GM12878 (cell line): Measurements from ENCODE around the gene TSC22D1. TPM values are rescaled to one million over a fixed set of nuclear protein-coding genes. Genes with fewer than 3 reads are reported as not detected.

ENCODE experiments used
- ATAC-seq: fragments of 200-7000 bp; cut with Tn5 transposase; 3 replicates; pipeline ENCODE4 v1.9.1; 2020; ENCODE audit warnings: mild to moderate bottlenecking, moderate library complexity
- BruUV-seq: library from RNA; stranded (reverse); fragments of 400-500 nt; replicated peaks from 2 replicates; lab custom pipeline; 2021; lab: Mats Ljungman, UMichigan
- CTCF ChIA-PET: fragments of 300-600 bp; sonication (Branson Sonifier 250); formaldehyde crosslinking; extraction: SDS; loops from one replicate; lab custom pipeline; 2021; ENCODE audit warnings: inconsistent platforms; lab: Yijun Ruan, JAX
- POLR2A ChIA-PET: fragments of 350-600 bp; formaldehyde crosslinking; extraction: SDS; loops from one replicate; lab custom pipeline; 2021; ENCODE audit warnings: inconsistent platforms; lab: Charles Lee
- RAD21 ChIA-PET: fragments of 300-600 bp; sonication (Branson Sonifier 250); formaldehyde crosslinking; loops from one replicate; lab custom pipeline; 2023; ENCODE audit warnings: antibody characterized with exemption; ENCODE audit not compliant: unreplicated experiment; lab: Charles Lee
- SMC1A ChIA-PET: fragments of 300-600 bp; sonication (Branson Sonifier 250); formaldehyde crosslinking; loops from one replicate; lab custom pipeline; 2023; ENCODE audit not compliant: unreplicated experiment, uncharacterized antibody; lab: Charles Lee
- DNase-seq: peaks from one replicate; pipeline ENCODE4 v3.0.0-alpha.2; 2011; ENCODE audit warnings: low read depth, low spot score
- FAIRE-seq: peaks from 3 replicates; lab custom pipeline; 2011; peaks lifted over from hg19 to GRCh38; lab: Jason Lieb, UNC
- H2AFZ ChIP-seq: 2 replicates; pipeline ENCODE4 v1.6.0; 2011; ENCODE audit warnings: low read depth, low read length, control low read depth; ENCODE audit not compliant: control insufficient read depth
- H3K27ac ChIP-seq: 2 replicates; pipeline ENCODE4 v1.5.1; 2011; ENCODE audit warnings: control low read depth; ENCODE audit not compliant: control insufficient read depth, insufficient read depth
- H3K27me3 ChIP-seq, 2 experiments: replicated peaks in 1 of 2; 2 replicates each; pipeline versions ENCODE4 v1.6.0 to v1.6.1; 2011; ENCODE audit warnings: low read length in 1 of 2; ENCODE audit not compliant: control insufficient read depth in 2 of 2, insufficient read depth in 2 of 2
- H3K36me3 ChIP-seq, 2 experiments: 2 replicates each; pipeline ENCODE4 v1.5.1; 2011; ENCODE audit warnings: low read length in 1 of 2; ENCODE audit not compliant: control insufficient read depth in 2 of 2, insufficient read depth in 2 of 2
- H3K4me1 ChIP-seq: 2 replicates; pipeline ENCODE4 v1.6.1; 2011; ENCODE audit warnings: mild to moderate bottlenecking, low read length, moderate library complexity, mixed read lengths; ENCODE audit not compliant: control insufficient read depth, insufficient read depth
- H3K4me2 ChIP-seq: 2 replicates; pipeline ENCODE4 v1.6.0; 2011; ENCODE audit warnings: control low read depth; ENCODE audit not compliant: control insufficient read depth, insufficient read depth
- H3K4me3 ChIP-seq: fragments of 200-600 bp; sonication (generic); 2 replicates; pipeline ENCODE4 v1.5.1; 2016
- H3K79me2 ChIP-seq: 2 replicates; pipeline ENCODE4 v1.6.0; 2011; ENCODE audit warnings: low read length; ENCODE audit not compliant: control insufficient read depth, insufficient read depth
- H3K9ac ChIP-seq: 2 replicates; pipeline ENCODE4 v1.8.0; 2011; ENCODE audit warnings: low read length, control low read depth, mixed read lengths; ENCODE audit not compliant: control insufficient read depth, insufficient read depth
- H3K9me3 ChIP-seq: replicated peaks from 3 replicates; pipeline ENCODE4 v1.5.1; 2011; ENCODE audit warnings: mild to moderate bottlenecking, low read length; ENCODE audit not compliant: control insufficient read depth, insufficient read depth
- H4K20me1 ChIP-seq: 2 replicates; pipeline ENCODE4 v1.6.0; 2011; ENCODE audit not compliant: control insufficient read depth, insufficient read depth
- ATF7 ChIP-seq: fragments of 450-650 bp; IDR thresholded peaks from 2 replicates; pipeline ENCODE4 v1.6.1; 2016; ENCODE audit warnings: low read depth, mild to moderate bottlenecking
- EP300 ChIP-seq, 2 experiments: fragments of 150-350 bp in 1 of 2; IDR thresholded peaks; 2 replicates each; pipeline ENCODE4 v1.6.1; 2011 to 2012; ENCODE audit warnings: low read depth in 2 of 2, low read length in 2 of 2, borderline replicate concordance in 1 of 2, improper control_type of control experiment in 1 of 2, inconsistent platforms in 1 of 2; ENCODE audit not compliant: control insufficient read depth in 1 of 2
- FOS ChIP-seq: IDR thresholded peaks from 3 replicates; pipeline ENCODE4 v1.6.1; 2011; ENCODE audit warnings: borderline replicate concordance; ENCODE audit not compliant: insufficient read length; ENCODE audit errors: extremely low read depth
- IRF5 ChIP-seq: fragments of 450-650 bp; IDR thresholded peaks from 2 replicates; pipeline ENCODE4 v1.6.1; 2017; ENCODE audit warnings: borderline replicate concordance
- JUNB ChIP-seq: IDR thresholded peaks from 2 replicates; pipeline ENCODE4 v1.6.1; 2016; ENCODE audit warnings: antibody characterized with exemption, mild to moderate bottlenecking
- NR2F1 ChIP-seq: fragments of 450-650 bp; conservative IDR thresholded peaks from 2 replicates; pipeline ENCODE4 v1.6.1; 2017; ENCODE audit warnings: mild to moderate bottlenecking
- WGBS: methylation state at CpG from one replicate; pipeline ENCODE4 v1.1.6; 2016; ENCODE audit warnings: low lambda C conversion rate; ENCODE audit not compliant: insufficient replicate concordance, insufficient coverage; ENCODE audit errors: missing lambda C conversion rate; 5-methylcytosine and 5-hydroxymethylcytosine counted together
- in situ Hi-C: fragments of 300-500 bp; cut with MboI; formaldehyde crosslinking; loops from 9 replicates; pipeline ENCODE4 v1.14.3; 2018; ENCODE audit warnings: mixed read lengths
- intact Hi-C: fragments of 100-400 bp; cut with micrococcal nuclease; formaldehyde crosslinking; loops from one replicate; pipeline ENCODE4 v1.14.2; 2022; ENCODE audit not compliant: unreplicated experiment
- polyA plus RNA-seq, 11 experiments: library from polyadenylated mRNA; depleted of rRNA in 4 of 11; unstranded in 6 of 11; stranded (reverse) in 5 of 11; fragments of >200 nt; fragmentation: Nextera tagmentation in 4 of 11; fragmentation: Illumina TruSeq in 1 of 11; extraction: Ambion mirVana in 4 of 11; extraction: Trizol in 1 of 11; gene quantifications; 1 replicate in 1 of 11; 2 replicates in 10 of 11; pipeline versions ENCODE4 v1.2.1 to v1.2.3, GENCODE V29; 2011 to 2016; ENCODE audit warnings: inconsistent platforms in 2 of 11, missing spikeins in 2 of 11, low read depth in 1 of 11
- total RNA-seq, 4 experiments: library from RNA; depleted of rRNA in 3 of 4; stranded (reverse); fragments of >200 nt in 3 of 4; fragmentation: Illumina TruSeq in 1 of 4; extraction: Trizol in 1 of 4; gene quantifications; 2 replicates each; pipeline versions ENCODE4 v1.2.1 to v1.2.3, GENCODE V29; 2013 to 2021

The TSC22D1 gene
- total and polyA plus RNA-seq, 10 of the 15 experiments (the other 5 are each of a cell fraction or from before 2014, with no cell fraction given): 0.37 to 15.7 (median 7.5) TPM

- H3K27ac ChIP-seq: no peak overlapping the region
- ChIA-PET CTCF (interaction anchor here (0.8 to 1.8 kb wide), 2 partner anchors 482 to 559 kb away, joined by 3 to 5 read pairs; no protein-coding TSS in a partner anchor), SMC1A (interaction anchor here (0.9 to 2.0 kb wide), 3 partner anchors 396 to 486 kb away, joined by 3 to 4 read pairs (median 3); no protein-coding TSS in a partner anchor), RAD21 (no interaction called here), POLR2A (no interaction called here)
- no peaks in the 10 kb centered on the region for H3K27me3 ChIP-seq
- ATAC-seq (peak; percentile 57; the same call in 2 of the 3 replicates), FAIRE-seq (peak; percentile 57), DNase-seq (peak; percentile 28)
- no peak overlapping the region for H3K4me3 ChIP-seq
- WGBS: 0% methylated on average over 1 of the region's 1 CpG
- no peak overlapping the region; the same call in 1 of the 2 replicates for H2AFZ ChIP-seq
- no peaks in the 10 kb centered on the region for H4K20me1 ChIP-seq
- H3K9me3 ChIP-seq: no peaks in the 10 kb centered on the region; the same call in 2 of the 3 replicates
- no peak overlapping the region for H3K9ac ChIP-seq
- TF ChIP-seq ATF7 (peak; percentile 13; the same call in 1 of the 2 replicates), IRF5 (no peak), JUNB (peak; percentile 68), EP300 (IDR thresholded peaks at IDR 0.05; ENCODE audit: borderline replicate concordance in 1 of 2, control insufficient read depth in 1 of 2, low read depth in 2 of 2, low read length in 2 of 2) (0 out of 4 replicates have a peak, but pooled peaks of 1 of the 2 experiments have one; percentile 8), FOS (no peak), NR2F1 (peak; percentile 47; the same call in 1 of the 2 replicates)
- in situ Hi-C loops: loop anchor here (10.0 to 25.0 kb wide), 2 partner anchors 487 to 824 kb away; no protein-coding TSS in a partner anchor
- no peaks in the 10 kb centered on the region for H3K36me3 ChIP-seq
- peaks cover 7% of the 10 kb centered on the region for H3K4me1 ChIP-seq
- H3K79me2 ChIP-seq: no peaks in the 10 kb centered on the region
- intact Hi-C loops: loop anchor here (5.0 to 10.0 kb wide), 2 partner anchors 167 to 819 kb away; no protein-coding TSS in a partner anchor
- no peak overlapping the region for H3K4me2 ChIP-seq
- no TSS peak for BruUV-seq
Observed at GRCh38 chr13:44487989-44488388, 88.1 kb downstream of the TSC22D1 start.
